Fibroblast of skin of right biceps (primary cell): Measurements from ENCODE around the gene PPFIA1.
A peak's percentile ranks its signal among the peaks of the same experiment; 100 is the strongest.

Source experiments
- DNase-seq: peaks from one replicate; pipeline ENCODE4 v3.0.0-alpha.2; 2013

PPFIA1 gene

GRCh38 chr11:70299636-70300035 lies 29.1 kb downstream of the PPFIA1 start:
- no peak for DNase-seq

- no peak for DNase-seq
Observed at GRCh38 chr11:70301191-70301590, 30.7 kb downstream of the PPFIA1 start.

GRCh38 chr11:70301721-70302418 lies 31.4 kb downstream of the PPFIA1 start:
- no peak for DNase-seq

- peak; percentile 33 for DNase-seq
Observed at GRCh38 chr11:70302419-70302752, 31.9 kb downstream of the PPFIA1 start.

GRCh38 chr11:70303070-70303469 lies 32.6 kb downstream of the PPFIA1 start:
- DNase-seq: peak; percentile 70

GRCh38 chr11:70304208-70304603 lies 33.7 kb downstream of the PPFIA1 start:
- no peak for DNase-seq

- DNase-seq: no peak
Observed at GRCh38 chr11:70305501-70305900, 35.0 kb downstream of the PPFIA1 start.

- DNase-seq: no peak
Observed at GRCh38 chr11:70306586-70307033, 36.1 kb downstream of the PPFIA1 start.

- peak; percentile 18 for DNase-seq
Observed at GRCh38 chr11:70307176-70307575, 36.7 kb downstream of the PPFIA1 start.

- DNase-seq: no peak
Observed at GRCh38 chr11:70311616-70312015, 41.1 kb downstream of the PPFIA1 start.

GRCh38 chr11:70312401-70313357 lies 42.2 kb downstream of the PPFIA1 start:
- no peak for DNase-seq

GRCh38 chr11:70313945-70314344 lies 43.5 kb downstream of the PPFIA1 start:
- no peak for DNase-seq

- DNase-seq: no peak
Observed at GRCh38 chr11:70314730-70315129, 44.2 kb downstream of the PPFIA1 start.

- no peak for DNase-seq
Observed at GRCh38 chr11:70315716-70316115, 45.2 kb downstream of the PPFIA1 start.

GRCh38 chr11:70317581-70318305 lies 47.3 kb downstream of the PPFIA1 start:
- no peak for DNase-seq

- DNase-seq: no peak
Observed at GRCh38 chr11:70319396-70320076, 49.0 kb downstream of the PPFIA1 start.

GRCh38 chr11:70322666-70323065 lies 52.2 kb downstream of the PPFIA1 start:
- no peak for DNase-seq

GRCh38 chr11:70323806-70324205 lies 53.3 kb downstream of the PPFIA1 start:
- peak; percentile 21 for DNase-seq

GRCh38 chr11:70324376-70325115 lies 54.1 kb downstream of the PPFIA1 start:
- peak; percentile 40 for DNase-seq

- DNase-seq: no peak
Observed at GRCh38 chr11:70325824-70326223, 55.3 kb downstream of the PPFIA1 start.

- peak; percentile 31 for DNase-seq
Observed at GRCh38 chr11:70326365-70326811, 55.9 kb downstream of the PPFIA1 start.

GRCh38 chr11:70326833-70327232 lies 56.3 kb downstream of the PPFIA1 start:
- no peak for DNase-seq
